ENCODE measurements around the gene AGFG1. TPM values are rescaled to one million over a fixed set of nuclear protein-coding genes. Genes with fewer than 3 reads are reported as not detected.
"Not testable (repeated sequence)": the region's sequence is repeated elsewhere in the genome, so short reads cannot be mapped to it uniquely, and the experiment has no call there.

The AGFG1 gene
- total RNA-seq, 1 donor from 2014 or later, result 27.1 TPM

- no peak for DNase-seq
Measured at GRCh38 chr2:227539465-227539956, 67.6 kb downstream of the AGFG1 start.

- not testable (repeated sequence) for DNase-seq
Measured at GRCh38 chr2:227540352-227540751, 68.4 kb downstream of the AGFG1 start.

DNA sequence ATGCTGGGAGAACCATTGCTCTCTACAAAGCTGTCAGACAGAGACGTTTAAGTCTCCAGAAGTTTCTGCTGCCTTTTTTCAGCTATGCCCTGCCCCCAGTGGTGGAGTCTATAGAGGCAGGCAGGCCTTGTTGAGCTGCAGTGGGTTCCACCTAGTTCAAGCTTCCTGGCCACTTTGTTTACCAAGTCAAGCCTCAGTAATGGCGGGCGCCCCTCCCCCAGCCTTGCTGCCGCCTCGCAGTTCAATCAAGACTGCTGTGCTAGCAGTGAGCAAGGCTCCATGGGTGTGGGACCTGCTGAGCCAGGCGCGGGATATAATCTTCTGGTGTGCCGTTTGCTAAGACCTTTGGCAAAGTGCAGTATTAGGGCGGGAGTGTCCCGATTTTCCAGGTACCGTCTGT lies 74.0 kb downstream of the AGFG1 start:
- no peak for DNase-seq

- DNase-seq, result no peak
Measured at GRCh38 chr2:227551836-227552235, 79.9 kb downstream of the AGFG1 start.

DNA sequence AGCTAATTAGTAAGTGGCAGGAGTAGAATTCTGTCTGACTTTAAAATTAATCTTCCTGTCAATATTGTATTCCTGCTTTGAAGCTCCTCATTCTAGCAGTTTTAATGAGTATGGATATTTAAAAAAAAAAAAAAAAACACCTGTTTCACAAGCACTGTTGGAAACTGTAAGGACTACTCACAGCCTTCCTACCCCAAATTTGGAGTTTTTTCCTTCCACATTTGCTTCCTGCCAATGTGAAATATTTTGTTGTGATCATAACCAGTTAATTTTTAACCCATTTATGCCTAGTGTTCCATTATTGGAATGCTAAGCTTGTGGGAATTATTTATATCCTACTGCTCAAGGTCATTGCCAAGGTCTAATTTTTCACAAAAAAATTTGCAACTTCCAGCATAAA lies 90.6 kb downstream of the AGFG1 start:
- no peak for DNase-seq

DNA sequence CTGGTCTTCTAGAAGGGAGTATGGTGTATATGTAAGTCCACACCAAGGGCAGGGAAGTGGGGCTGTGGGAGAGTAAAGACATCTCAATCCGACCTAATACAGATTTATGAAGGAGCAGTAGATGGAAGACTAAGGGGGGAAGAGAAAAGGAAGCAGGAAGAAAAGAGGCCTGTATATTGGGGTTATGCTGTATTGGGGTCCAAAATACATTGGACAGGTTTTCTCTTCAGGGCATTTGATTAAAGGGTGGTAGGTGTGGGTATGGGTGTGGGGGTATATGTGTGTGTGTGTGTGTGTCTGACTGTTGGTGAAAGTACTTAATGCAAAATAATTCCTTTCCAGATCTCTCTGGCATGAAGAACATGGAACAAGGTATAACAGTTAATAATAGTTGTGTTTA lies 93.1 kb downstream of the AGFG1 start:
- no peak for DNase-seq

GRCh38 chr2:227566012-227566411 lies 94.1 kb downstream of the AGFG1 start:
- DNase-seq, result no peak

DNA sequence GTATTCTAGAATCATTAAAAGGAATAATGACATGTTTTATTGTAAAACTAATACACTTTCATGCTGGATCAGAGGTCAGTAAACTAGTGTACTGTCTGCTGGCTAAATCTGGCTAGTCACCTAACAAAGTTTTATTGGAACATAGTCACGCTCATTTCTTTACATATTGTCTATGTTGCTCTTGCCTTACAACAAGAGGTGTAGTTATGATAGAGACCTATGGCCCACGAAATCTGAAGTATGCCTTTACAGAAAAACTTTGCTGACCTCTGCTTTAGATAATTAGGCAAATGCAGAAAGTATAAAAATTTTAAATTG lies 96.9 kb downstream of the AGFG1 start:
- DNase-seq, result no peak

DNA sequence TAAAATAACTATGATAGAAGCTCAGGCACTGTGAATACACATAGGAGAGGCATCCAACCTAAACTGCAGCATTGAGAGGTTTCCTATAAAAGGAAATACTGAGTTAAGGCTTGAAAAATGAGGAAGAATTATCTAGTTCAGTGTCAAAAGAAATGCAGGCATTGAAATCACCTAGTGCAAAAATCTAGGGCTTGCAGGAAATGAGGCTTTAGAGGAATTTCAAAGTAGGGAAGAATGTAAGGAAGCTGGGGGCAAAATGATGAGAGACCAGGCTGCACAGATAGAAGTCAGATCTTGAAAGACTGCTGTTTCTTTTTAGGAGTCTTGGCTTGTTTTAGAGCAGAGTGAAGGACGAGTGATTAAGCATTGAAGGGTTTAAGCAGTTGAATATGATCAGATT lies 98.7 kb downstream of the AGFG1 start:
- DNase-seq, result no peak

DNA sequence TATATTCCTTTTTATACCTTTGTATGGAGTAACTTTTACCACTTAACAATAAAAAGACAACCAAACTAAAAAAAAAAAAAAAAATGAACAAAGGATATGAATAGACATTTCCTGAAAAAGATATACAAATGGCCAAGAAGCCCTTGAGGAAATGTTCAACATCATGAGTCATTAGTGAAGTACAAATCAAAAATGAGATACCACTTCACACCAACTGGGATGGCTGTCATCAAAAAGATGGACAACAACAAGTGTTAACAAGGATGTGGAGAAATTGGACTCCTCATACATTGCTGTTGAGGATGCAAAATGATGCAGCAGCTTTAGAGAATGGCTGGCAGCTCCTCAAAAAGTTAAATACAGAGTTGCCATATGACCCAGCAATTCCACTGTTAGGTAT lies 104.2 kb downstream of the AGFG1 start:
- no peak for DNase-seq

DNA sequence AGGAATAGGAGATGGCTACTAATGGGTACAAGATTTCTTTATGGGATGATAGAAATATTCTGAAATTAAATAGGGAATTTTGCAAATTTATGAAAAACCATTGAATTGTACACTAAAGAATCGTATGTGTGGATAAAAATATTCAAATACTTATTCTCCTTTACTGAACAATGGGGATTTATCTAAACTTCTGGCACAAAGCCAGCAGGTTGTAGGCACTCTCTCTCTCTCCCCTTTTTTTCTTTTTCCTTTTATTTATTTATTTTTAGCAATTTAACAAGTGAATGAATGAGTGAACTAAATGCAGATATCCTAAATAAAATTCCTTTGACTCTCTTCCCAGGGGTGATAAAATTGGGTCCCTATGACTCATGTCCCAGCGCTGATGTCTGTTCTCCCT lies 104.9 kb downstream of the AGFG1 start:
- no peak for DNase-seq

DNA sequence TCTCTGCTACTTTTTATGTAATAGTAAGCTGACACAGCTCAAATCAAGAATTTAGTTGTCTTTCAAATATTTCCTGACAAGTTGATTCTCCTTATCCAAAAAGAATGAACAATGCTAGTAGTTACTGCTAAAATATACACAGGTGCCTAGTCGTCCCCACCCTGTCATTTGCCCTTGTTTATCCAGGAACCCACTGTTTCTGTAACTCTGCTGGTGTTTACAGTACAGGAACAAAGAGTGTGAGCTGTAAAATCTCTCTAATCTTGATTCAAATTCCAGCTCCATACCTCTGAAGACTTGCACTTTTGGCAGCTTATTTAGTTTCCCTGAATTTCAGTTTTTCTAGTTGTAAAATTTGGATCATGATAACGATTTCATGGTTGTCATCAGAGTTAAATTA lies 105.6 kb downstream of the AGFG1 start:
- no peak for DNase-seq

GRCh38 chr2:227578642-227579041 lies 106.7 kb downstream of the AGFG1 start:
- DNase-seq, result no peak

GRCh38 chr2:227579791-227580190 lies 107.8 kb downstream of the AGFG1 start:
- no peak for DNase-seq

GRCh38 chr2:227582369-227582768 lies 110.4 kb downstream of the AGFG1 start:
- DNase-seq, result no peak

DNA sequence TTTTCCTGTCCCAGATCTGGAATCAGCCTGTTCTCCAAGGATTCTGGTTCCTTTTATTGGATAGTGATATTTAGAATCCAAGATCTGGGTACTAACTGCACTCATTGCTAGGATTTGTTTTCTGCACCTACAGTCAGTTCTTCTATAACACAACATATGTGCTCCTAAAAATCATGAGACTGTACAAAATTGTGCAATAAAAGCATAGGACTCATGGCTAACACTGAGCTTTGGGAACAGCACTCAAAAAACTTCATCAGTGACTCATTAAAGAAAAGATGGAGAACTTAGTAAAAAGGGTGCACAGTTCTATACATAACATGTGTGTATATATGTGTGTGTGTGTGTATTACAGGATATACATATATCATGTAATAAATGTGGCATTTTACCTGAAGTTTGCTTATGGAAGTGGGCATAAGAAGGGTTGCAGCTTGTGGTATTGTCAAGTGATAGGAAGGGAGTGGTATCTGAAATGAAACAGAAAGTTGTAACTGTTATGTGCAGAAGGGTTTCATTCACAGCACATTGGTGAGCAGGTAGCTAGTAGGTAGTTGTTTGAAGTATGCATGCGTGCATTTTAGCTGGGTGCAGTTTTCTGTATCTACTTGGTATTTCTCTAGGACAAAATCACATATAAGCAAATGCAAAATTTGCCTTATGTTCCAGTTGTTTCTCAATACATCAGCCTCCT lies 120.9 kb downstream of the AGFG1 start:
- DNase-seq, result no peak

GRCh38 chr2:227595797-227596196 lies 123.8 kb downstream of the AGFG1 start:
- no peak for DNase-seq

- DNase-seq, result peak; percentile 19
Measured at GRCh38 chr2:227597036-227597435, 125.1 kb downstream of the AGFG1 start.

DNA sequence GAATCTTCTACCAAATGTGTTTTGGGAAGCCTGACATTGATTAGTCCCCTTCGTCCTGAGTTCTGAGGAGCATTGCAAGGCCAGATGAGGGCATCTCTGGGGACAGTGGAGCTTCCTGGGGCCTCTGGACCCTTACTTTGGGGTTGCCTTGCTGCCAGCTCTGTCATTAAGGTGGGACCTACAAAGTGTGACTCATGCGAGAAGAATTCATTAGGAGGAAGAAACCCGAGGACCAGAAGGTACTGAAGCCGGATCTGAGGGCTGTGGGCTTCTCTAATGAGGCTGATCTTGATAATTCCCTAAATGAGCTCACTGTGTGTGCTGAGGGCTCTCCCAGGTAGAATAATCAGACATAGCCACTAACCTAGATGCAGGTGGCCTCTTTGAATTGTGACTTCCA lies 126.0 kb downstream of the AGFG1 start:
- no peak for DNase-seq

GRCh38 chr2:227598835-227599503 lies 127.0 kb downstream of the AGFG1 start, which contains the start of gene SCYGR2:
Gene SCYGR2, plus strand, starts transcription at chr2:227598893. Its CDS starts 0 bp downstream, at chr2:227598893.
- DNase-seq, result not testable (repeated sequence)

GRCh38 chr2:227602358-227602757 lies 130.4 kb downstream of the AGFG1 start:
- no peak for DNase-seq

- no peak for DNase-seq
Measured at GRCh38 chr2:227606476-227606875, 134.5 kb downstream of the AGFG1 start.

- no peak for DNase-seq
Measured at GRCh38 chr2:227607941-227608340, 136.0 kb downstream of the AGFG1 start.
